NCI-H748 (cell line): Measurements from ENCODE around the gene IL34.

ENCODE experiments used
- DNase-seq: peaks from one replicate; lab custom pipeline; 2025; ENCODE audit not compliant: unreplicated experiment; lab: John Stamatoyannopoulos, UW

IL34 gene

GRCh38 chr16:70701036-70701435 is 54.7 kb downstream of the IL34 start:
- no peak for DNase-seq

DNA sequence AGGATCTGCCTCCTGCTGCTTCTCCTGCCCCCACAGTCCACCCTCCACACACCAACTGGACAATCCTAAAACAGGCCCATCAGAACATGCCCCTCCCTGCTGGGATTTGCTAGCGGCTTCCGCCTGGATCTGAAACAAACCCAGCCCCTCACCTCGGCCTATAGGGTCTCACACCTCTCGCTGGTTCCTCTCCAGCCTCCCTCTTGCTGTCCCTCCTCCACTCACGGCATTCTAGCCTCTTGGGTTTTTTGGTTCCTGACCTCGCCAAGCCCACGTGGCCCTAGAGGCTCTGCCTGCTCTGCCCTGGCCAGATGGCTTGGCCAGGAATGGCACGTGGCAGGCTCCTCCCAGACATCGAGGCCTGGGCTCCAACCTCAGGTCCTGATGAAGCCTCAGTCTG is 55.2 kb downstream of the IL34 start:
- DNase-seq = no peak

GRCh38 chr16:70701998-70702397 is 55.6 kb downstream of the IL34 start:
- DNase-seq = no peak

DNA sequence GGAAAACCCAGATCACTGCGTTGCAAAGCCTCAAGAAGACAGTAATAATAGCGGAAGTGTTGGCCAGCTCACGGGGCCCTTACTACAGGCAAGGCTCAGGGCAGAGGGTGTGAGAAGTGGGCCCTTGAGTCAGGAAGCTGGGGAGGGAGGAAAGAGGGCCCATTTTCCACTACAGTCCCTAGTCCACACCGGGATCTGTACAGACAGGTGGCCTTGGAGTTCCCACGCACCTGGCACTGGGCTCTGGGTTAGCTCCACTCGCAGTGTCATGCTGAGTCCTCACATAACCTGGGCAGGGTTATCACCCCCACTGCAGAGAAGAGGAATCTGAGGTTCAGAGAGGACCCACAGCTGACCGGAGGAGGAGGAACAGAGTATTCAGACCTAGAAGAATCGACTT is 56.3 kb downstream of the IL34 start:
- no peak for DNase-seq

GRCh38 chr16:70703041-70703834 is 56.9 kb downstream of the IL34 start:
- no peak for DNase-seq

GRCh38 chr16:70703835-70704381 is 57.5 kb downstream of the IL34 start:
- DNase-seq = no peak

DNA sequence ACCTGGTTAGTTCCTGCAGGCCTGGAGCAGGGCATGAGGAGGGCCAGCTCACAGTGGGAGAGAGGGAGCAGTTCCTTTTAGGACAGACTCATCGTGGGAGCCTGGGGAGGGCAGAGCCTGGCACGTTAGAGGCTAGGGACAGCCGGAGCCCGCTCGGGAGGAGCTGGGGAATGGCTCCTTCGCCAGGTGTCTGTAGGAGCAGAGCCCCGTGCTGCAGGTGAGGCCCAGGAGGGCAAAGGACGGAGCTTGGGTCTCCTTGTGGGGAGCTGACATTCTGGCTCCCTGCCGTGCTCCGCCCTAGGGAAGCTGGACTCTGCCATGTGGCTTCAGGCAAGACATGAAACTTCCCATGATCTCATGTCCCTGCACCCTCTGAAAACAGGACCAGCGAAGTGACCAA is 58.2 kb downstream of the IL34 start:
- no peak for DNase-seq

GRCh38 chr16:70705056-70705455 is 58.7 kb downstream of the IL34 start:
- no peak for DNase-seq

DNA sequence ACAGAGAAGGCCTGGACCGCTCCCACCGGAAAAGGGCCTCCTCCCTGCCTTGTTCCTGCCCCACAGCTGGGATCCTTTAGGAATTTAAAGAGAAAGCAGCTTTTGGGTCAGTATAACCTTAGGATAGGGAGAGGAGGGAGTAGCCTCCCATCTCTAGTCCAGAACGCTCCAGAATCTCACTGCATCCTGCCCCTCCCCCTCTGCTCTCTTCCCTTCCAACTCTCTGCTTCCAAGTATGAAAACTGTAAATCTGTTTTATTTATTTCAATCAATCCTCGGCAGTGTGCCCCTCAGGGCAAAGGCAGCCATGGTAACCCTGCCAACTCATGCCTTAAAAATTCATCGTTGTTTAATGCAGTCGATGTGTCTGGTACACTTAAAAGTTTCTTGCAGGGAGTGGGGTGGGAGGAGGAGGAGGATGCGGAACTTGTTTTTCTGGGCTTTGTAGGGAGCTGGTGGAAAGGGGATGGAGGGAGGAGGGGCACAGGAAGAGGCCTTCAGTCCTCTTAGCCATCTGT is 60.6 kb downstream of the IL34 start:
- DNase-seq = no peak

- DNase-seq = no peak
These were observed 62.2 kb downstream of the IL34 start for GRCh38 chr16:70708366-70709246.

DNA sequence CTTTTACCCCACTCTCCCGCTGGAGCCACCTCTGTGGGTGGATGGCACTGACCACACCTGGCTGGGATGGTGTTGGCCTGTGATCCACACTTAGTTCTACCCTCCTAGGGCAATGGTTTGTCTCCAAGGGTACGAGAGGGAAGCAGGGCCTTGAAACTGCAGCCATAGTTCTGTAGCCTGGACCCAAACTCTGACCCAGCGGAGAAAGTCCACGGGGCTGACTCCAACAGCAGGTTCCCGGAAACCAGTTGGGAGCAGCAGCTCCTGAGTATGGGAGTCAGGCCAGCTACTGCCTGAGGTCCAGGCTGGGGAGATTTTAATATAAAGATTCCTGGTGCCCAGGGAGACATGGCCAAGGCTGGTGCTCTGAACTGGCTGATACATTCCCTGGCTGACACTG is 63.1 kb downstream of the IL34 start:
- DNase-seq = no peak

DNA sequence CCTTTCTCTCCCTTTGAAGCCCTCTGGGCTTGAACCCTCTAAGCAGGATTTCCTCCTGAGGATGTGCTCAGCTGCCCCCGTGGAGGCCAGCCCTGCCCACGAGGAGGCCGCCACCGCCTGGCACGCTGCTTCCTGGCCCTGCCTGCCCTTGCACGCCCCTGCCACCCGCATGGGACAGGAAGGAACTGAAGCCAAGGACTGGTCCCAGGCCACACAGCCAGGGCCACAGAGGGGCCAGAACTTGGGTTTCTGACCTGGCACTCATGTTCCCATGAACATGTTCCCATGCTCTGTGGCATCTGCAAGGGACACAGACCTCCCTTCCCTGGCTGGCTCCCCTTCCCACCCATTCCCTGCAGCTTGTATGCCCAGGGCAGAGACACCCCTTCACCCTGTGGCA is 63.6 kb downstream of the IL34 start:
- DNase-seq = no peak
